HL-60 (cell line): ENCODE data around the gene CREBBP.

Source experiments
- DNase-seq, 2 experiments: peaks; one replicate each; pipeline ENCODE4 v3.0.0-alpha.2; 2010 to 2020; ENCODE audit warnings: low read depth in 1 of 2, low spot score in 1 of 2
- H3K27ac ChIP-seq: fragments of 250-450 bp; sonication (Bioruptor Pico); replicated peaks from 2 replicates; pipeline ENCODE4 v1.5.1; 2020; ENCODE audit warnings: mild to moderate bottlenecking, moderate library complexity
- H3K27me3 ChIP-seq: fragments of 250-450 bp; sonication (Bioruptor Pico); 2 replicates; pipeline ENCODE4 v1.5.1; 2021; ENCODE audit warnings: mild to moderate bottlenecking, moderate library complexity; ENCODE audit not compliant: insufficient read depth, poor library complexity, severe bottlenecking
- H3K4me3 ChIP-seq: replicated peaks from 2 replicates; pipeline ENCODE4 v1.5.1; 2011; ENCODE audit warnings: mild to moderate bottlenecking, control low read depth, low read length; ENCODE audit not compliant: insufficient read depth
- GABPA ChIP-seq: IDR thresholded peaks from 2 replicates; pipeline ENCODE4 v1.6.1; 2012; ENCODE audit warnings: low read depth
- POLR2AphosphoS5 ChIP-seq: IDR thresholded peaks from 2 replicates; pipeline ENCODE4 v1.6.1; 2012; ENCODE audit warnings: low read depth
- SPI1 ChIP-seq: IDR thresholded peaks from 2 replicates; pipeline ENCODE4 v1.6.1; 2012; ENCODE audit warnings: low read depth, mild to moderate bottlenecking, borderline replicate concordance
- TF ChIP-seq, protein P1 (sequence below): IDR thresholded peaks from 2 replicates; pipeline ENCODE4 v1.6.1; 2012; ENCODE audit warnings: low read depth; ENCODE audit not compliant: insufficient replicate concordance
- TF ChIP-seq, protein P2 (sequence below): IDR thresholded peaks from one replicate; pipeline ENCODE4 v1.5.1; 2011; ENCODE audit warnings: low read length, control low read depth, inconsistent platforms; ENCODE audit not compliant: insufficient read depth

CREBBP gene

DNA sequence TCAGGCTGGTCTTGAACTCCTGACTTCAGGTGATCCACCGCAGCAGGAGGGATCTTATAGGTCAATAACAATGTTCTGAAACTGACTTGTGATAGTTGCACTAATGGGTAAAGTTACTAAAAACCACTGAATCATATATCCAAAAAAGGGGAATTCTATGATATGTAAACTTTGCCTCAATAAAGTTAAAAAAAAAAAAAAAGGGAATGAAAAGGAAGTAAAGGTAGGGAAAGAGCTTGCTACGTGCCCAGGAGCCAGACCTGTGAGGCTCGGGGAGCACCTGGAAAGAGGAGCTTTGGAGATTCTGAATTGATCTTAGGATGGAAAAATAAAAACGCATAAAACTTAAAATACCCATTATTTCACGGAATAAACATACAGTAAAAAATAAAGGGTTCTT lies 142.4 kb downstream of the CREBBP start:
- H3K4me3 ChIP-seq = no peak overlapping the region
- no peaks in the 10 kb centered on the region for H3K27me3 ChIP-seq
- no peak overlapping the region for H3K27ac ChIP-seq
- no peak for TF ChIP-seq GABPA
- no peak for TF ChIP-seq SPI1
- TF ChIP-seq, protein P1, sequence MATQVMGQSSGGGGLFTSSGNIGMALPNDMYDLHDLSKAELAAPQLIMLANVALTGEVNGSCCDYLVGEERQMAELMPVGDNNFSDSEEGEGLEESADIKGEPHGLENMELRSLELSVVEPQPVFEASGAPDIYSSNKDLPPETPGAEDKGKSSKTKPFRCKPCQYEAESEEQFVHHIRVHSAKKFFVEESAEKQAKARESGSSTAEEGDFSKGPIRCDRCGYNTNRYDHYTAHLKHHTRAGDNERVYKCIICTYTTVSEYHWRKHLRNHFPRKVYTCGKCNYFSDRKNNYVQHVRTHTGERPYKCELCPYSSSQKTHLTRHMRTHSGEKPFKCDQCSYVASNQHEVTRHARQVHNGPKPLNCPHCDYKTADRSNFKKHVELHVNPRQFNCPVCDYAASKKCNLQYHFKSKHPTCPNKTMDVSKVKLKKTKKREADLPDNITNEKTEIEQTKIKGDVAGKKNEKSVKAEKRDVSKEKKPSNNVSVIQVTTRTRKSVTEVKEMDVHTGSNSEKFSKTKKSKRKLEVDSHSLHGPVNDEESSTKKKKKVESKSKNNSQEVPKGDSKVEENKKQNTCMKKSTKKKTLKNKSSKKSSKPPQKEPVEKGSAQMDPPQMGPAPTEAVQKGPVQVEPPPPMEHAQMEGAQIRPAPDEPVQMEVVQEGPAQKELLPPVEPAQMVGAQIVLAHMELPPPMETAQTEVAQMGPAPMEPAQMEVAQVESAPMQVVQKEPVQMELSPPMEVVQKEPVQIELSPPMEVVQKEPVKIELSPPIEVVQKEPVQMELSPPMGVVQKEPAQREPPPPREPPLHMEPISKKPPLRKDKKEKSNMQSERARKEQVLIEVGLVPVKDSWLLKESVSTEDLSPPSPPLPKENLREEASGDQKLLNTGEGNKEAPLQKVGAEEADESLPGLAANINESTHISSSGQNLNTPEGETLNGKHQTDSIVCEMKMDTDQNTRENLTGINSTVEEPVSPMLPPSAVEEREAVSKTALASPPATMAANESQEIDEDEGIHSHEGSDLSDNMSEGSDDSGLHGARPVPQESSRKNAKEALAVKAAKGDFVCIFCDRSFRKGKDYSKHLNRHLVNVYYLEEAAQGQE = no peak
- TF ChIP-seq, protein P2, sequence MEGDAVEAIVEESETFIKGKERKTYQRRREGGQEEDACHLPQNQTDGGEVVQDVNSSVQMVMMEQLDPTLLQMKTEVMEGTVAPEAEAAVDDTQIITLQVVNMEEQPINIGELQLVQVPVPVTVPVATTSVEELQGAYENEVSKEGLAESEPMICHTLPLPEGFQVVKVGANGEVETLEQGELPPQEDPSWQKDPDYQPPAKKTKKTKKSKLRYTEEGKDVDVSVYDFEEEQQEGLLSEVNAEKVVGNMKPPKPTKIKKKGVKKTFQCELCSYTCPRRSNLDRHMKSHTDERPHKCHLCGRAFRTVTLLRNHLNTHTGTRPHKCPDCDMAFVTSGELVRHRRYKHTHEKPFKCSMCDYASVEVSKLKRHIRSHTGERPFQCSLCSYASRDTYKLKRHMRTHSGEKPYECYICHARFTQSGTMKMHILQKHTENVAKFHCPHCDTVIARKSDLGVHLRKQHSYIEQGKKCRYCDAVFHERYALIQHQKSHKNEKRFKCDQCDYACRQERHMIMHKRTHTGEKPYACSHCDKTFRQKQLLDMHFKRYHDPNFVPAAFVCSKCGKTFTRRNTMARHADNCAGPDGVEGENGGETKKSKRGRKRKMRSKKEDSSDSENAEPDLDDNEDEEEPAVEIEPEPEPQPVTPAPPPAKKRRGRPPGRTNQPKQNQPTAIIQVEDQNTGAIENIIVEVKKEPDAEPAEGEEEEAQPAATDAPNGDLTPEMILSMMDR = no peak
- TF ChIP-seq POLR2AphosphoS5 = no peak
- DNase-seq = no peak

DNA sequence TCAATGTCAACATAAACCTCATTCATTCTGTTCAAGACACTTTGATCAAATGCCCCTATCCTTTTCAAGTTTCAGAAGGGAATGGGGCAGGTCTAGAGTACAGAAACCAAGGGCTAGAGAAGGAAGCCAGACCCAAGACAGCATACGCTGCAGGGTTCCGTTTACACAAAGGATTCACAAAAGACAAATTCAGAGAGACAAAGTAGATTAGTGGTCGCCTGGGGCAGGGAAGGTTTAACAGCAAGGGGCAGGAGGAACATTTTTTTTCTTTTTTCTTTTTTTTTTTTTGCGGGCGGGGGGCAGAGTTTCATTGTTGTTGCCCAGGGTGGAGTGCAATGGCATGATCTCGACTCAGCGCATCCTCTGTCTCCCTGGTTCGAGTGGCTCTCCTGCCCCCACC lies 143.3 kb downstream of the CREBBP start:
- no peak for TF ChIP-seq SPI1
- TF ChIP-seq, protein P2 = no peak
- no peak for TF ChIP-seq GABPA
- no peak for TF ChIP-seq POLR2AphosphoS5
- DNase-seq = no peak
- no peak overlapping the region for H3K4me3 ChIP-seq
- no peak overlapping the region for H3K27ac ChIP-seq
- H3K27me3 ChIP-seq = no peaks in the 10 kb centered on the region

DNA sequence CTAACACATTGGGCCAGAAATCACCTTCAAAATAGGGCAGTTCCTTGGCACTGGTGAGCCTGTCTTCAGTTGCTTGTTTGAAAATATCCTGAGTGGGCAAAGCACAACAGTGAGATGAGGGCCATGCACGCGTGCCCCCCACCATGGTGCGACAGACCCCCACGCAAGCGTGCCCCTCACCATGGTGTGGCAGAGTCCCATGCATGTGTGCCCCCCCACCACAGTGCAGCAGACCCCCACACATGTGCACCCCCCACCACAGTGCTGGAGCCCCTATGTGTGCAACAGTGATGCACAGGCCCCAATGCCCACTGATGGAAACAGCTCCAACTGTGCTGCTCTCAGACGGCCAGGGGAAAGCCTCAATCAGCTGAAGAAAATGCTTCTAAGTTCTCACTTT lies 144.4 kb downstream of the CREBBP start:
- Histone ChIP-seq H3K27ac (no peak overlapping the region), H3K27me3 (no peaks in the 10 kb centered on the region), H3K4me3 (no peak overlapping the region)
- no peak for DNase-seq
- no peak for TF ChIP-seq SPI1
- TF ChIP-seq, protein P1 = no peak
- TF ChIP-seq POLR2AphosphoS5 = no peak
- TF ChIP-seq, protein P2 = no peak
- TF ChIP-seq GABPA = no peak

DNA sequence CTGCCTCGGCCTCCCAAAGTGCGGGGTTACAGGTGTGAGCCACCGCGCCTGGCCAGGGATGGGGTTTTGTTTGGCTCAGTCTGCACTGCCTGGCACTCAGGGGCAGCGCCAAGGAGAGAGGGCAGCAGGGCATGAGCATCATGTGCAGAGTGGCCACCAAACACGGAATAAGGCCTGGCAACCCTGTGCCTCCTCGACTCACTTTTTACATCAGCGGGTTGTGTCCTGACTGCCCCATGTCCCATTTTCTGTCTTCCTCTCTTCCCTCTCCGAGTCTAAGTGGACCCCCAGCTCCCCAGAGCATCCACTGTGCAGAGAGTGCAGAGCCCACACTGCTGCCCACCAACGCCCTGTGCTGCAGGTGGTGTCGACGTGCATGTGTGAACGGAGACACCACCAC lies 145.0 kb downstream of the CREBBP start:
- no peak for TF ChIP-seq SPI1
- TF ChIP-seq GABPA = no peak
- no peak for TF ChIP-seq POLR2AphosphoS5
- TF ChIP-seq, protein P2 = no peak
- TF ChIP-seq, protein P1 = no peak
- Histone ChIP-seq H3K27me3 (no peaks in the 10 kb centered on the region), H3K4me3 (no peak overlapping the region), H3K27ac (no peak overlapping the region)
- no peak for DNase-seq
